ENCODE results near the gene SEL1L2. TPM values are rescaled to one million over a fixed set of nuclear protein-coding genes. Genes with fewer than 3 reads are reported as not detected.

The SEL1L2 gene
- total RNA-seq, 1 experiment from 2014 or later: not detected

GRCh38 chr20:13913572-13913971, 76.8 kb downstream of the SEL1L2 start:
- BruUV-seq (replicated peaks): no TSS peak
- no peak for DNase-seq (ENCODE audit: low spot score)
- Histone ChIP-seq H3K9me3 (ENCODE audit: low read depth, low read length, poor library complexity, severe bottlenecking) (no peaks in the 10 kb centered on the region), H3K4me1 (ENCODE audit: insufficient read depth, low read length, poor library complexity, severe bottlenecking) (peaks cover 13% of the 10 kb centered on the region), H3K27ac (ENCODE audit: low read depth, low read length, poor library complexity, severe bottlenecking) (no peak overlapping the region), H3K27me3 (replicated peaks; ENCODE audit: insufficient read depth, low read depth, low read length, poor library complexity) (no peaks in the 10 kb centered on the region), H3K4me3 (ENCODE audit: low read depth, low read length, poor library complexity, severe bottlenecking) (no peak overlapping the region), H3K36me3 (ENCODE audit: insufficient read depth, low read length, poor library complexity, severe bottlenecking) (no peaks in the 10 kb centered on the region)
- intact Hi-C loops (cut with micrococcal nuclease; ENCODE audit: unreplicated experiment): no loop called here
- CTCF ChIA-PET: no interaction called here
- no peak for TF ChIP-seq CTCF (conservative IDR thresholded peaks at IDR 0.05; ENCODE audit: low read depth, low read length)
- no peak for TF ChIP-seq EZH2 (IDR thresholded peaks at IDR 0.05; ENCODE audit: borderline replicate concordance, low read depth, low read length, poor library complexity, severe bottlenecking)
- POLR2A ChIA-PET (ENCODE audit: low non-redundant PET): no interaction called here

- DNase-seq (ENCODE audit: low spot score): no peak
- Histone ChIP-seq H3K4me1 (ENCODE audit: insufficient read depth, low read length, poor library complexity, severe bottlenecking) (peaks cover 13% of the 10 kb centered on the region), H3K27ac (ENCODE audit: low read depth, low read length, poor library complexity, severe bottlenecking) (no peak overlapping the region), H3K9me3 (ENCODE audit: low read depth, low read length, poor library complexity, severe bottlenecking) (no peaks in the 10 kb centered on the region), H3K27me3 (replicated peaks; ENCODE audit: insufficient read depth, low read depth, low read length, poor library complexity) (no peaks in the 10 kb centered on the region), H3K36me3 (ENCODE audit: insufficient read depth, low read length, poor library complexity, severe bottlenecking) (no peaks in the 10 kb centered on the region), H3K4me3 (ENCODE audit: low read depth, low read length, poor library complexity, severe bottlenecking) (no peak overlapping the region)
- POLR2A ChIA-PET (ENCODE audit: low non-redundant PET): no interaction called here
- CTCF ChIA-PET: no interaction called here
- BruUV-seq (replicated peaks): no TSS peak
- intact Hi-C loops (cut with micrococcal nuclease; ENCODE audit: unreplicated experiment): no loop called here
- TF ChIP-seq EZH2 (IDR thresholded peaks at IDR 0.05; ENCODE audit: borderline replicate concordance, low read depth, low read length, poor library complexity, severe bottlenecking): no peak
- TF ChIP-seq CTCF (conservative IDR thresholded peaks at IDR 0.05; ENCODE audit: low read depth, low read length): no peak
Observed at GRCh38 chr20:13913131-13913530, 77.3 kb downstream of the SEL1L2 start.

- Histone ChIP-seq H3K36me3 (ENCODE audit: insufficient read depth, low read length, poor library complexity, severe bottlenecking) (no peaks in the 10 kb centered on the region), H3K27ac (ENCODE audit: low read depth, low read length, poor library complexity, severe bottlenecking) (no peak overlapping the region), H3K4me3 (ENCODE audit: low read depth, low read length, poor library complexity, severe bottlenecking) (no peak overlapping the region), H3K27me3 (replicated peaks; ENCODE audit: insufficient read depth, low read depth, low read length, poor library complexity) (no peaks in the 10 kb centered on the region), H3K4me1 (ENCODE audit: insufficient read depth, low read length, poor library complexity, severe bottlenecking) (no peaks in the 10 kb centered on the region), H3K9me3 (ENCODE audit: low read depth, low read length, poor library complexity, severe bottlenecking) (no peaks in the 10 kb centered on the region)
- BruUV-seq (replicated peaks): no TSS peak
- intact Hi-C loops (cut with micrococcal nuclease; ENCODE audit: unreplicated experiment): no loop called here
- TF ChIP-seq EZH2 (IDR thresholded peaks at IDR 0.05; ENCODE audit: borderline replicate concordance, low read depth, low read length, poor library complexity, severe bottlenecking): no peak
- no peak for TF ChIP-seq CTCF (conservative IDR thresholded peaks at IDR 0.05; ENCODE audit: low read depth, low read length)
- CTCF ChIA-PET: no interaction called here
- no peak for DNase-seq (ENCODE audit: low spot score)
- POLR2A ChIA-PET (ENCODE audit: low non-redundant PET): no interaction called here
Observed at GRCh38 chr20:13910492-13910891, 79.9 kb downstream of the SEL1L2 start.

Data from A673 (cell line).